ENCODE measurements around the gene C19orf73. TPM values are rescaled to one million over a fixed set of nuclear protein-coding genes. Genes with fewer than 3 reads are reported as not detected.
"Not testable (repeated sequence)": the region's sequence is repeated elsewhere in the genome, so short reads cannot be mapped to it uniquely, and the experiment has no call there.

C19orf73 gene
- total RNA-seq, 5 donors from 2014 or later (not counting 1 experiment from before 2014, with no cell fraction given): 2.1 to 3.7 (median 2.5) TPM

DNA sequence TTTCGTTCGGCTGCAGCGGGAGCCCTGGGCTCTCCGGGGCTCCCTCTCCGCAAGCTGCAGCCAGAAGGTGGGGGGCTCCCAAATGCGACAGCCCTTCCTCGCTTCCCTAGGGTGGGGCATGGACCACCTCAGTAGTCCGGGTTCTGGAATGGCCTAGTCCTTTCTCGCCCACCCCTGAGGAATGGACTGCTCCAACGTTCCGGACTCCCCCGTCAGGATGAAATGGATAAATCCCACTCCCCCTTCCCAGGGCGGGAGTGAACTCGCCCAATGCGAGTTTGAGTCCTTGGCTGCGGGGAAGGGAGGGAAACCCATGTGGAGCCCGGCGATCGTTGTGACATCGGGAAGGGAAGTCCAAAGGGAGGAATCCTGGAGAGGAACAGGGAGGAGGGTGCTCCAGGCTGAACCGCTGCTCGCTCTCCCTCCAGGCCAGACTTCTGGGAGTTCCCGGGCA is 30.7 kb upstream of the C19orf73 start:
- CTCF ChIA-PET: interaction anchor here in 1 of 2 donors (1.2 kb wide), 1 partner anchor 44 kb away, joined by 3 read pairs; no protein-coding TSS in a partner anchor
- WGBS (ENCODE audit: insufficient coverage): 2% methylated on average over 15 of the region's 23 CpGs

GRCh38 chr19:49148784-49149651 is 30.1 kb upstream of the C19orf73 start:
- POLR2A ChIA-PET: interaction anchor here in 1 of 2 donors (0.5 to 1.1 kb wide), 2 partner anchors 21 to 77 kb away, joined by 3 read pairs; no protein-coding TSS in a partner anchor
- peaks cover 13 to 45% of the 10 kb centered on the region in 2 experiments for H3K4me1 ChIP-seq (ENCODE audit: control insufficient read depth in 1 of 2, extremely low read depth in 1 of 2, insufficient read depth in 2 of 2, low read length in 2 of 2)
- peak; percentile 42 to 59 (median 54) for ATAC-seq (replicated peaks in 1 of 4)
- CTCF ChIA-PET: interaction anchor here (1.2 to 1.3 kb wide), 2 partner anchors 43 to 51 kb away, joined by 3 to 6 read pairs; no protein-coding TSS in a partner anchor
- Mint-ChIP-seq H3K27me3 (peaks cover 59 to 77% of the 10 kb centered on the region in 2 donors), H3K36me3 (no peaks in the 10 kb centered on the region), H3K9me3 (peaks cover 0 to under 1% (median 0%) of the 10 kb centered on the region in 3 donors), H3K4me1 (peaks cover 34 to 36% (median 35%) of the 10 kb centered on the region in 3 donors), H3K27ac (no peak overlapping the region), H3K4me3 (peak overlapping the region; percentile 62 to 82 (median 68))
- H3K9me3 ChIP-seq: no peaks in the 10 kb centered on the region
- peak overlapping the region in 1 of 2 donors; percentile 86 for H3K4me3 ChIP-seq (ENCODE audit: control insufficient read depth in 1 of 2, extremely low read depth in 1 of 2, low read length in 1 of 2)
- no peak overlapping the region for H3K27ac ChIP-seq (ENCODE audit: low read length)
- peak; percentile 38 to 82 (median 70) for DNase-seq
- H3K36me3 ChIP-seq (ENCODE audit: control insufficient read depth in 2 of 2, extremely low read depth in 1 of 2, insufficient read depth in 1 of 2, low read length in 1 of 2): no peaks in the 10 kb centered on the region
- H3K27me3 ChIP-seq (replicated peaks in 1 of 2; ENCODE audit: control insufficient read depth in 2 of 2, extremely low read depth in 1 of 2, insufficient read depth in 2 of 2, low read length in 1 of 2): peaks cover 9 to 95% of the 10 kb centered on the region in 2 experiments
- 6% methylated on average over 43 of the region's 49 CpGs for whole genome bisulfite sequencing (ENCODE audit: insufficient coverage)

More for the DNA sequence above, 30.7 kb upstream of the C19orf73 start:
- H3K27ac ChIP-seq (ENCODE audit: low read length): no peak overlapping the region
- H3K36me3 ChIP-seq (ENCODE audit: control insufficient read depth in 2 of 2, extremely low read depth in 1 of 2, insufficient read depth in 1 of 2, low read length in 1 of 2): no peaks in the 10 kb centered on the region
- H3K27me3 ChIP-seq (replicated peaks in 1 of 2; ENCODE audit: control insufficient read depth in 2 of 2, extremely low read depth in 1 of 2, insufficient read depth in 2 of 2, low read length in 1 of 2): peaks cover 12 to 92% of the 10 kb centered on the region in 2 experiments
- Mint-ChIP-seq H3K4me1 (peaks cover 34 to 36% (median 35%) of the 10 kb centered on the region in 3 donors), H3K27me3 (peaks cover 66 to 84% of the 10 kb centered on the region in 2 donors), H3K36me3 (no peaks in the 10 kb centered on the region), H3K27ac (no peak overlapping the region), H3K9me3 (peaks cover 0 to 7% (median 0%) of the 10 kb centered on the region in 3 donors), H3K4me3 (peak overlapping the region; percentile 68 to 82 (median 71))
- H3K4me3 ChIP-seq (ENCODE audit: control insufficient read depth in 1 of 2, extremely low read depth in 1 of 2, low read length in 1 of 2): peak overlapping the region; percentile 50 to 86
- H3K4me1 ChIP-seq (ENCODE audit: control insufficient read depth in 1 of 2, extremely low read depth in 1 of 2, insufficient read depth in 2 of 2, low read length in 2 of 2): peaks cover 13 to 45% of the 10 kb centered on the region in 2 experiments
- POLR2A ChIA-PET: interaction anchor here in 1 of 2 donors (1.1 kb wide), 1 partner anchor 22 kb away, joined by 3 read pairs; no protein-coding TSS in a partner anchor
- H3K9me3 ChIP-seq: no peaks in the 10 kb centered on the region
- DNase-seq (no peak), ATAC-seq (replicated peaks in 1 of 4) (no peak)

- Mint-ChIP-seq H3K27ac (peak overlapping the region in 1 of 2 donors; percentile 11), H3K36me3 (no peaks in the 10 kb centered on the region), H3K4me3 (peak overlapping the region; percentile 42 to 82 (median 47)), H3K9me3 (no peaks in the 10 kb centered on the region), H3K4me1 (peaks cover 34 to 38% (median 37%) of the 10 kb centered on the region in 3 donors), H3K27me3 (peaks cover 51 to 71% of the 10 kb centered on the region in 2 donors)
- H3K9me3 ChIP-seq: no peaks in the 10 kb centered on the region
- ChIA-PET POLR2A (no interaction called here), CTCF (interaction anchor here (0.5 to 1.3 kb wide), 5 partner anchors 20 to 572 kb away, joined by 3 to 6 read pairs (median 3); partner anchors contain the start of gene RCN3 (in 1 of the 2))
- WGBS (ENCODE audit: insufficient coverage): 88% methylated on average over 9 of the region's 11 CpGs
- H3K4me3 ChIP-seq (ENCODE audit: control insufficient read depth in 1 of 2, extremely low read depth in 1 of 2, low read length in 1 of 2): no peak overlapping the region
- peaks cover 9 to 92% of the 10 kb centered on the region in 2 experiments for H3K27me3 ChIP-seq (replicated peaks in 1 of 2; ENCODE audit: control insufficient read depth in 2 of 2, extremely low read depth in 1 of 2, insufficient read depth in 2 of 2, low read length in 1 of 2)
- H3K4me1 ChIP-seq (ENCODE audit: control insufficient read depth in 1 of 2, extremely low read depth in 1 of 2, insufficient read depth in 2 of 2, low read length in 2 of 2): peaks cover 13 to 46% of the 10 kb centered on the region in 2 experiments
- DNase-seq (no peak), ATAC-seq (replicated peaks in 1 of 4) (no peak)
- no peaks in the 10 kb centered on the region for H3K36me3 ChIP-seq (ENCODE audit: control insufficient read depth in 2 of 2, extremely low read depth in 1 of 2, insufficient read depth in 1 of 2, low read length in 1 of 2)
- H3K27ac ChIP-seq (ENCODE audit: low read length): no peak overlapping the region
Measured at GRCh38 chr19:49148044-49148682, 29.2 kb upstream of the C19orf73 start.

DNA sequence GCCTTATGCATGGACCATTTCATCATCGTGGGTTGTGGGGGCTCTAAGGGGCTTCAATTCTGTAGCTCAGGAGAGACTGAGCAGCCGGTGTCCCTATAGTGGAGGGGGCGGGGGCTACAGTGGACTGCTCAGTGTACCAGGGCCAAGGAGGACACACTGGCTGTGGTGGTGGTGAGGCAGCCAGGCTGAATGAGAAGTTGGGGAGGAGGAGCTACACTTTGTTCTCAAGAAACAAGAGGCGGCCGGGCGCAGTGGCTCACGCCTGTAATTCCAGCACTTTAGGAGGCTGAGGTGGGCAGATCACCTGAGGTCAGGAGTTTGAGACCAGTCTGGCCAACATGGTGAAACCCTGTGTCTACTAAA is 27.4 kb upstream of the C19orf73 start:
- POLR2A ChIA-PET, H3K4me3 Mint-ChIP-seq: not testable (repeated sequence)
- H3K27me3 Mint-ChIP-seq: peaks cover 43 to 64% of the 10 kb centered on the region in 2 donors

DNA sequence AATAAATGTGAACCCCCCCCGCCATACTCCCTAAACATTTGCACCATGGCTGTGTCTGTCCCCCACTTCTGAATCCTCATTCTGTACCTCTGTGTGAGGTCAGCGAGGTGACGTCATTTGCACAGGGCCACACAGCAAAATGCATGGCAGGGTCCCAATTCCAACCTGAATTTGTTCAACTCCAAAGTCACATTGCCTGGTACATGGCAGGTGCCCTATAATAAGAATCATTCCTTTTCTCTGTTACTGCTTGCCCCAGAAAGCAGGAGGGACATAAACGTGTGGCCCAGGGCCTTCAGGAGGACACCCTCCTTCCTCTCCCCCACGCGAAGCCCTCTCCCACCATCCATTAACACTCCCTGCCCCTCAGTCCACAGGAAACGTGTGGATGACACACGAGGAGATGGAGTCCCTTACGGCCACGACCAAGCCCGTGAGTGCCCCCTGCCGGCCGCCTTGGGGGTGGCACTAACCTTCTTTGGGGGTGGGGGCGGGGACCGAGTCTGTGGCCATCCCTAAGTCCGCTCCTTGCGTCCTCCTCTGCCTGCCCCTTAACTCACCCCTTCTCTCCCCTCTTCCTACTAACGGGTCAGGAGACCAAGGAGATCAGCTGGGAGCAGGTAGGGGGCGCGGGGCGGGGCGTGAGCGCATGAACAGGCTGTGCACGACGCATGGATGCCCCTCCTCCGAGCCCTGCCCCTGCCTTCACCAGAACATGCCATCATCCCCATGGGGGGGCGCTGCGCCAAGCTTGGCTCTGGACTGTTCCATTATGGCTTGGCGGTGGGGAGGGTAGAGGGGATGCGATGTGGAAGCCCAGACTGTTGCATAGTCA is 26.8 kb upstream of the C19orf73 start:
- ChIA-PET CTCF (interaction anchor here (0.7 to 2.6 kb wide), 3 partner anchors 18 to 48 kb away, joined by 3 to 7 read pairs (median 7); no protein-coding TSS in a partner anchor), POLR2A (no interaction called here)
- Mint-ChIP-seq H3K9me3 (no peaks in the 10 kb centered on the region), H3K27ac (no peak overlapping the region), H3K4me3 (no peak overlapping the region), H3K27me3 (peaks cover 44 to 60% of the 10 kb centered on the region in 2 donors), H3K36me3 (no peaks in the 10 kb centered on the region), H3K4me1 (peaks cover 37 to 52% (median 40%) of the 10 kb centered on the region in 3 donors)
- H3K27ac ChIP-seq (ENCODE audit: low read length): no peak overlapping the region
- H3K4me3 ChIP-seq (ENCODE audit: control insufficient read depth in 1 of 2, extremely low read depth in 1 of 2, low read length in 1 of 2): no peak overlapping the region
- no peaks in the 10 kb centered on the region for H3K9me3 ChIP-seq
- H3K36me3 ChIP-seq (ENCODE audit: control insufficient read depth in 2 of 2, extremely low read depth in 1 of 2, insufficient read depth in 1 of 2, low read length in 1 of 2): no peaks in the 10 kb centered on the region
- peaks cover 3 to 86% of the 10 kb centered on the region in 2 experiments for H3K27me3 ChIP-seq (replicated peaks in 1 of 2; ENCODE audit: control insufficient read depth in 2 of 2, extremely low read depth in 1 of 2, insufficient read depth in 2 of 2, low read length in 1 of 2)
- DNase-seq: peak; percentile 44 to 83 (median 70)
- ATAC-seq (replicated peaks in 1 of 4): peak; percentile 48 to 62 (median 58)
- peaks cover 9 to 46% of the 10 kb centered on the region in 2 experiments for H3K4me1 ChIP-seq (ENCODE audit: control insufficient read depth in 1 of 2, extremely low read depth in 1 of 2, insufficient read depth in 2 of 2, low read length in 2 of 2)
- 12% methylated on average over 15 of the region's 30 CpGs for WGBS (ENCODE audit: insufficient coverage)

More for the DNA sequence above, 27.4 kb upstream of the C19orf73 start:
- not testable (repeated sequence) for H3K27ac ChIP-seq (ENCODE audit: low read length); DNase-seq; H3K9me3 ChIP-seq; ATAC-seq (replicated peaks in 1 of 4); H3K9me3 Mint-ChIP-seq; H3K4me3 ChIP-seq (ENCODE audit: control insufficient read depth in 1 of 2, extremely low read depth in 1 of 2, low read length in 1 of 2); H3K36me3 Mint-ChIP-seq; H3K36me3 ChIP-seq (ENCODE audit: control insufficient read depth in 2 of 2, extremely low read depth in 1 of 2, insufficient read depth in 1 of 2, low read length in 1 of 2); H3K27ac Mint-ChIP-seq
- Histone ChIP-seq H3K27me3 (replicated peaks in 1 of 2; ENCODE audit: control insufficient read depth in 2 of 2, extremely low read depth in 1 of 2, insufficient read depth in 2 of 2, low read length in 1 of 2) (peaks cover 7 to 92% of the 10 kb centered on the region in 2 experiments), H3K4me1 (ENCODE audit: control insufficient read depth in 1 of 2, extremely low read depth in 1 of 2, insufficient read depth in 2 of 2, low read length in 2 of 2) (peaks cover 13 to 46% of the 10 kb centered on the region in 2 experiments)
- peaks cover 39 to 49% (median 40%) of the 10 kb centered on the region in 3 donors for H3K4me1 Mint-ChIP-seq
- 100% methylated on average over 3 of the region's 7 CpGs for WGBS (ENCODE audit: insufficient coverage)
- CTCF ChIA-PET: interaction anchor here in 1 of 2 donors (0.9 to 2.6 kb wide), 2 partner anchors 19 to 49 kb away, joined by 7 read pairs; no protein-coding TSS in a partner anchor
